Measurements from ENCODE around the gene NOTO. TPM values are rescaled to one million over a fixed set of nuclear protein-coding genes. Genes with fewer than 3 reads are reported as not detected.
"Not testable (repeated sequence)": the region's sequence is repeated elsewhere in the genome, so short reads cannot be mapped to it uniquely, and the experiment has no call there.

The NOTO gene
- total RNA-seq, 1 donor from 2014 or later = not detected

DNA sequence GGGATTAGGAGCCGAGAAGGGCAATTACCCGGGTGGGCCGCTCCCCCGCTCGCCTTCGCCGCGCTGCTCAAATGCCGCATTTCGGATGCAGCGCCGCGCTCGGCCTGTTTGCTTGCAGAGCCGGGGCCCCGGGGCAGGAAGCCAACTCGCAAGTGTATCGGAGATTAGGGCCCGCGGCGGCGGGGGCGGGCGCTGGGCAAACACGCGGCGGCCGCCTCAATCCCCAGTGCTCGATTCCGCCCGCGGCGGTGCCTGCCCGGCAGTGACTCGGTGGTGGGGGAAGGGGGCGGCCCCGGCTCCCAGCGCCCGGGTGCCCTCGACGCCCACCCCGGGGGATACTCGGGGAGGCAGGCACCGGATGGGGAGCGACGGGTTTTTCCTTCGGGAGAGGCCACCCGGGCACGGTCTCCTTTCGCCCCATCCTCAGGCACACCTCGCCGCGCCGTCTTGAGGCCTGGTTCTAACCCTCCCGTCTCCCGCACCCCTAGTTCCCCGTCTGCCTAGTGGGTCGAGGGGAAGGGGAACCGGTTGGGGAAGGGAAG, 26.6 kb upstream of the NOTO start:
- Mint-ChIP-seq H3K4me1 (peaks cover 20% of the 10 kb centered on the region), H3K27me3 (peaks cover 61% of the 10 kb centered on the region), H3K4me3 (peak overlapping the region; percentile 88)

DNA sequence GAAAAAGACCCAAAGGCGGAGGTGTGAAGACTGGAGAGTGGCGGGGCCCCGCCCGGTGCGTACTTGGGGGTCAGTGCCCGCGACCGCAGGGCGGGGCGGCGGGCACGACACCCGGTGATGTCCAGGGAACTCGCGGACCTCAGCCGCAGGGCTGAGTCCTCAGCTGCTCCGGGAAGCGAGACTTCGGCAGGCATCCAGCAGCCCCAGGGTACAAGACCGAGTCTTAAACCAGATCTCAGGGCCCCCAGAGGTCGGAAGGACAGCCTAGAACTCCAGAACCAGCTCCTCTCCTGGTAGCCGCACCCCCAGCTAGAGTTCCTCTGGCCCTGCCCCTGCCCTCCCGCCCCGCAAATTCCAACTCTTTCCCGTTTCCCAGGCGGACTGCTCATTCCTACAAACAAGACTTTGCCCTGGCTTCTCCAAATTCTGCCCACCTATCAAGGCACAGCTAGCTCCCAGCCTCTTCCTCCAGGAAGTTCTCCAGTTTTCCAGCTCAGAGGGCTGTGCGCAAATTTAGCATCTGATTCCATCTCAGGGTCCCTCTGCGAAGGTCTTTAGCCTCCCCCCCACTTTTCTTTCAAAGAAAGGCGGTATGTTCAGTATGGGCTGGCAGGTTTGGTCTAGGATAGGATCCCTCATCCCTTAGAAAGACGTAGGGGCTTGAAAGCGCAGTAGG, 26.0 kb upstream of the NOTO start:
- intact Hi-C loops (cut with micrococcal nuclease) = loop anchor here (5.0 kb wide), 1 partner anchor 104 kb away; the partner anchor contains the start of gene SFXN5
- H3K4me3 Mint-ChIP-seq = peak overlapping the region; percentile 88
- DNase-seq = no peak

More for the DNA sequence above, 26.6 kb upstream of the NOTO start:
- H3K27ac Mint-ChIP-seq = no peak overlapping the region
- H3K36me3 Mint-ChIP-seq (ENCODE audit: low read depth) = no peaks in the 10 kb centered on the region
- DNase-seq = peak; percentile 91
- intact Hi-C loops (cut with micrococcal nuclease) = loop anchor here (5.0 kb wide), 1 partner anchor 103 kb away; the partner anchor contains the start of gene SFXN5
- no peaks in the 10 kb centered on the region for H3K9me3 Mint-ChIP-seq

DNA sequence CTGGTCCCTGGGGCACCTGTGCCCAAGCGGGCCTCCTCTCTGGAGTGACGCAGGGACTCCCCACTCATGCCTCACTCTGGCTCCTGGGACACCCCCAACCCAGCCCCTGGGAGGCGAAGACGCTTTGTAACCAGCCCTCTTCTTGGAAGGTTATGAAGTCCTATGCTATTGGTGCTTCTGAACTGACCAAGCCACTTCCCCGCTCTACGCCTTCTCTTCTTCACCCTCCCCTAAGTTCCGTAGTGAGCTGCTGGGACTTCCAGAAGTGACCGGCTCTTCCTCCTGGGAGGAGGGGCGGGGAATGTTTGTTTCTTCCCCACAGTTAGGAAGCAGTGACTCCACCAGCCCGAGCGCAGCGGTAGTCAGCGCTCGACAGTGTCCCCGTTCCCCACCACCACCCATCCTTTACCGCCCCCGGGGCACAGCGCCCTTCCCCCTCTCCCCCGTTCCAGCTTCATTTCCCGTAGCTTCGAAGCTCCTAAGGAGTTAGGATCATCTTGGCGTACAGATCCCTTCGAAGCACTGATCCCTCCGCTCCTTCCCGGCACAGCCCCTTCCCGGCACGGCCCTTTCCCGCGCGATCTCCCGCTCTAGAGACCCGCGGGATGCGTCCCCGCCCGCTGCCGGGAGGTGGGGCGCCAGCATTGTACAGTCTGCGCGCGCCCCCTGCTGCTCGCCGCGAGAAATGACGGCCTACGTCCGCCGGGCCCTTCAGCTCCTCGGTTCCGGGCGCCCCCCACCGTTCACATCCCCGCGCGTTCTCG, 25.3 kb upstream of the NOTO start:
- no peaks in the 10 kb centered on the region for H3K9me3 Mint-ChIP-seq
- DNase-seq = peak; percentile 96
- peak overlapping the region; percentile 43 for H3K27ac Mint-ChIP-seq
- H3K36me3 Mint-ChIP-seq (ENCODE audit: low read depth) = no peaks in the 10 kb centered on the region
- intact Hi-C loops (cut with micrococcal nuclease) = loop anchor here (1.0 to 5.0 kb wide), 6 partner anchors 35 to 285 kb away; partner anchors contain the start of gene SFXN5
- peaks cover 22% of the 10 kb centered on the region for H3K4me1 Mint-ChIP-seq
- peaks cover 64% of the 10 kb centered on the region for H3K27me3 Mint-ChIP-seq
- peak overlapping the region; percentile 88 for H3K4me3 Mint-ChIP-seq

More for the DNA sequence above, 26.0 kb upstream of the NOTO start:
- Mint-ChIP-seq H3K36me3 (ENCODE audit: low read depth) (no peaks in the 10 kb centered on the region), H3K27ac (peak overlapping the region; percentile 49), H3K9me3 (no peaks in the 10 kb centered on the region), H3K4me1 (peaks cover 22% of the 10 kb centered on the region), H3K27me3 (peaks cover 64% of the 10 kb centered on the region)

DNA sequence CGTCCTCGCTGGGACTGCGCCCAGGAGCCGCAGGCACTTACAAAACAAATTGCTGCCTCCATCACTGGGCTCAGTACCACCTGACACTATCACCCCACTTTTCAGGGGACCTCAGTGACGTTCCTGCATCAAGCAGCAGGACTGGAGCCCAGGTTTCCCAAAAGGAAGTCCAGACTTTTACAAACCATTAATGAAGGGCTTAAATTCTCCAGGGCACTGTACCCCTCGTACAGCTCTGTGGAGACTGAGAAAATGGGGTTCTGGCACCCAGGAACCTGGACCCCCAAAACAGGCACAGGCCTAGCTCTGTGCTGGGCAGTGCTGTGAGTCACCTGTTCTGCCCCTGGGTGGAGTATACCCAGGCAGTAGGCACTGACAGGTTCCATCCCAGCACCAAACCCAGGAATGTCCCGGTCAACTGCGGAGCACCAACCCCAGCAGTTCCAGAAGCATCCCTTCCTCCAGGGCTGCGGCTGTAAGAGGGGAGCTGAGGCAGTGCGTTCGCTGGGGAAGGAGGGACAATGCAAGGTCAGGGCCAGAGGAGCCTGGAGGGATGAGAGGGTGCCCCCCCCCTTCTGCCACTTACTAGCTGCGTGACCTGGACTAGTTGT, 24.6 kb upstream of the NOTO start:
- Mint-ChIP-seq H3K27ac (no peak overlapping the region), H3K9me3 (no peaks in the 10 kb centered on the region), H3K27me3 (peaks cover 62% of the 10 kb centered on the region), H3K4me3 (peak overlapping the region; percentile 88), H3K36me3 (ENCODE audit: low read depth) (no peaks in the 10 kb centered on the region), H3K4me1 (peaks cover 19% of the 10 kb centered on the region)
- intact Hi-C loops (cut with micrococcal nuclease) = loop anchor here (1.0 to 5.0 kb wide), 6 partner anchors 35 to 285 kb away; partner anchors contain the start of gene SFXN5
- DNase-seq = no peak

DNA sequence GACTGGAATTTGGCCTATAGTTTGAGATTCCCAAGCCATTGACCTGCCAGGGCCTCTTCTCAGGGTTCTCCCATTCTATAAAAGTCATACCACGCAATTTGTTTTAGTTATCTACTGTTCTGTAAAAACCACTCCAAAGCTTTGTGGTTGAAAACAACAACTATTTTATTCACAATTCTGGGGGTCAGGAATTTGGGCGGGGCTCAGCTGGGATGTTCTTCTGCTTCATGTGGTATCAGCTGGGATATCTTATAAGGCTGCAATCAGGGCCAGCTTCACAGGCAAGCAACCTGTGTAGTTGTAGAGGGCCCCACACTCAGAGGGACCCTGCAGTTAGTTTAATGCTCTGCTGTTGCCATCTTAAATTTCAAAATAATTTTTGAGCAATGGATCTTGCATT, 16.4 kb upstream of the NOTO start:
- intact Hi-C loops (cut with micrococcal nuclease) = no loop called here
- H3K27me3 Mint-ChIP-seq = peaks cover 18% of the 10 kb centered on the region
- no peak overlapping the region for H3K4me3 Mint-ChIP-seq
- DNase-seq = no peak
- no peaks in the 10 kb centered on the region for H3K36me3 Mint-ChIP-seq (ENCODE audit: low read depth)
- peaks cover 4% of the 10 kb centered on the region for H3K9me3 Mint-ChIP-seq
- peaks cover 3% of the 10 kb centered on the region for H3K4me1 Mint-ChIP-seq
- H3K27ac Mint-ChIP-seq = no peak overlapping the region

DNA sequence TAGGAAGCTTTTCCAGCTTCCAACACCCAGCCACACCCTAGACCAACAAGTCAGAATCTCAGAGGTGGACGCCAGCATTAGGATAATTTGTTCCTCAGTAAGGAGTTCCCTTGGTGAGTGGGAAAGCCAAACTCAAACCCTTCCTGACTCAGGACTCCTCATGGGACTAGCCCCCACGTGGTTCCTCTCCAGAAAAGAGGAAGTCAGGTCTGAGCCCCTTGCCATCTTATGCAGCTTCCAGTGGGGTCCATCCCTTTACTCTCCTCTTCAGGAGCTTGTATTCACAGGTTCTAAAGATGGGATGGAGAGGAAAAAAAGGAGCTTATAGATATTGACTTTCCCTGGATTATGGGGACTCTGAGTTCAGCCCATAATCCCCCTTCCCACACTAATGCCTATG, 14.8 kb upstream of the NOTO start:
- peaks cover 16% of the 10 kb centered on the region for H3K27me3 Mint-ChIP-seq
- peaks cover 4% of the 10 kb centered on the region for H3K9me3 Mint-ChIP-seq
- no peak for DNase-seq
- no peak overlapping the region for H3K4me3 Mint-ChIP-seq
- H3K4me1 Mint-ChIP-seq = no peaks in the 10 kb centered on the region
- no peaks in the 10 kb centered on the region for H3K36me3 Mint-ChIP-seq (ENCODE audit: low read depth)
- intact Hi-C loops (cut with micrococcal nuclease) = no loop called here
- no peak overlapping the region for H3K27ac Mint-ChIP-seq

DNA sequence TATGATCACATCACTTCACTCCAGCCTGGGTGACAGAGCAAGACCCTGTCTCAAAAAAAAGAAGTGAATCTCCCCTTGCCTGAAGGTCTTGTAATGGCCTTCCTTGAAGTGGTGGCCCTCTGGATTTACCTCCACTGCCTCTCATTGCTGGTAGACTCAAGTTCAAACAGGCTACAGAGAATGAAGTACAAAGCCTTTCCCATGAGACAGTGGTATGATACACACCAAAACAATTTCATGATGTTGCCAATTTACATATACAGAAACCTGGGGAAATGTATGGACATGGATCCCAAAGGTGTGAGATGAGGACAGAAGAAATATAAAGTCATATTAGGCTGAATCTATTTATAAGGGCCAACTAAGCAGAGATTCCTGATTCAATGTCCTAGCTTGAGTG, 4.8 kb upstream of the NOTO start:
- no peak overlapping the region for H3K4me3 Mint-ChIP-seq

DNA sequence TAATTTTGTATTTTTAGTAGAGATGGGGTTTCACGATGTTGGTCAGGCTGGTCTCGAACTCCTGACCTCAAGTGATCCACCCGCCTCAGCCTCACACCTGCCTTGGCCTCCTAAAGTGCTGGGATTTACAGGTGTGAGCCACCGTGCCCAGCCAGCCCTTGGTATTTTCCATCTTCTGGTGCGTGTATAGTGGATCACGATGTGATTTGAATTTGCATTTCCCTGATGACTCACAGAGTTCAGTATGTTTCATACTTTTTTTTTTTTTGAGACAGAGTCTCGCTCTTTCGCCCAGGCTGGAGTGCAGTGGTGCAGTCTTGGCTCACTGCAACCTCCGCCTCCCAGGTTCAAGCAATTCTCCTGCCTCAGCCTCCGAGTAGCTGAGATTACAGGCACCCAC, 2.1 kb upstream of the NOTO start:
- not testable (repeated sequence) for H3K9me3 Mint-ChIP-seq, DNase-seq

More for the DNA sequence above, 4.8 kb upstream of the NOTO start:
- Mint-ChIP-seq H3K4me1 (peaks cover 3% of the 10 kb centered on the region), H3K27me3 (peaks cover 40% of the 10 kb centered on the region), H3K9me3 (no peaks in the 10 kb centered on the region), H3K27ac (no peak overlapping the region), H3K36me3 (ENCODE audit: low read depth) (peaks cover 1% of the 10 kb centered on the region)
- no peak for DNase-seq
- intact Hi-C loops (cut with micrococcal nuclease) = no loop called here

DNA sequence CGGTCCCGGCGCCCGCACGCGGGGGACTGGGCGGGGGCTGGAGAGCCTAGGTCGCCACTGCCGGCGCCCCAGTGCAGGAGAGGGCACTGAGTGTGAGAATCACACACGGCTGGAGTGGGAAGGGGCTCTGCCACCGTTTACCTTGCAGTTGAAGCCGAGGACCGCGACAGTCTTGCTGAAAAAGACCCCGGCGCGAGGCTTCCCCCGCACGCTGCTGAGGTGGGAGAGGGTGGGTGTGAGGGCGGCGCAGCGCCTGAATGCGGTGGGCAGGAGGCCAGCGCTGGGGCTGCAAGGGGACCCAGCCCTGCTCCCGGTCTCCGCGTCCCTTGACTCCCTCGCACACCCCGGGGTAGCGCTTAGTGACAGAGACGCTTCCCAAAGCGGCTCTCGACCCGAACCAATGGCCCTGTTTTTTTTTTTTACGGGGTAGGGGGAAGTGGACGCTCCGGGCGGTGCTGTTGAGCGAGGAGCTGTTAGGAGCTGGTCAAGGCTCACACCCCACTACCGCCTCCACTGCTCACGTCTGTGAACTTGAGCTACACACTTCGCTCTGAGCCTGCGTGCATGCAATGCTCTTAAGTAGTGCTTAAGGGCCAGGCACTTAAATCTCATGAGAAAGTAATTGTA, 794 bp downstream of the NOTO start:
- no peak overlapping the region for H3K4me3 Mint-ChIP-seq
- H3K4me1 Mint-ChIP-seq = peaks cover 3% of the 10 kb centered on the region
- intact Hi-C loops (cut with micrococcal nuclease) = no loop called here
- no peak overlapping the region for H3K27ac Mint-ChIP-seq
- H3K36me3 Mint-ChIP-seq (ENCODE audit: low read depth) = peaks cover 1% of the 10 kb centered on the region
- peaks cover 47% of the 10 kb centered on the region for H3K27me3 Mint-ChIP-seq
- no peak for DNase-seq
- no peaks in the 10 kb centered on the region for H3K9me3 Mint-ChIP-seq

More for the DNA sequence above, 2.1 kb upstream of the NOTO start:
- H3K4me3 Mint-ChIP-seq; H3K36me3 Mint-ChIP-seq (ENCODE audit: low read depth); H3K27ac Mint-ChIP-seq; intact Hi-C loops (cut with micrococcal nuclease); H3K4me1 Mint-ChIP-seq: not testable (repeated sequence)
- peaks cover 56% of the 10 kb centered on the region for H3K27me3 Mint-ChIP-seq

DNA sequence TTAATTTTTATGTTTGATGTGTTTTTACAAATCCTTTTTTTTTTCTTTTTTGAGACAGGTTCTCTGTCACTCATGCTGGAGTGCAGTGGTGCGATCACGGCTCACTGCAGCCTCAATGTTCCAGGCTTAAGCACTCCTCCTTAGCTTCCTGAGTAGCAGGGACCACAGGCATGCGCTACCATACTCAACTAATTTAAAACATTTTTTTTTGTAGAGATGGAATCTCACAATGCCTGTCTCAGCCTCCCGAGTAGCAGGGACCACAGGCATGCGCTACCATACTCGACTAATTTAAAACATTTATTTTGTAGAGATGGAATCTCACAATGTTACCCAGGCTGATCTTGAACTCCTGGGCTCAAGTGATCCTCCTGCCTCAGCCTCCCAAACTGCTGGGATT, 3.2 kb downstream of the NOTO start:
- Mint-ChIP-seq H3K36me3 (ENCODE audit: low read depth) (peaks cover 1% of the 10 kb centered on the region), H3K4me3 (no peak overlapping the region), H3K27me3 (peaks cover 39% of the 10 kb centered on the region), H3K4me1 (peaks cover 3% of the 10 kb centered on the region), H3K27ac (no peak overlapping the region), H3K9me3 (no peaks in the 10 kb centered on the region)
- intact Hi-C loops (cut with micrococcal nuclease) = no loop called here
- DNase-seq = no peak

DNA sequence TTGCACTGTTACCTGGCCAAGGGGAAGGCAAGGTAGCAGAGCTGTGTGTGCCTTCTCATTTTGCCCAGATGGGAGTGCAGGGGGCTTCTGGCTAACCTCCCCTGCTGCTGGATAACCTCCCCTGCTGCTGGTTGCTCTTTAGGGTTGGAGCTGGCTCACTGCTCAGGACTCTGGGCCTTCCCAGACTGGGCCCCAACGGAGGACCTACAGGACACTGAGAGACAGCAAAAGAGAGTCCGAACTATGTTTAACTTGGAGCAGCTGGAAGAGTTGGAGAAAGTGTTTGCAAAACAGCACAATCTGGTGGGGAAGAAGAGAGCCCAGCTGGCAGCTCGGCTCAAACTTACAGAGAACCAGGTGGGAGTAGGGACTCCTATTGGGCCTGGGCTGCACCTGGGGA, 5.9 kb downstream of the NOTO start:
- peaks cover 26% of the 10 kb centered on the region for H3K27me3 Mint-ChIP-seq

DNA sequence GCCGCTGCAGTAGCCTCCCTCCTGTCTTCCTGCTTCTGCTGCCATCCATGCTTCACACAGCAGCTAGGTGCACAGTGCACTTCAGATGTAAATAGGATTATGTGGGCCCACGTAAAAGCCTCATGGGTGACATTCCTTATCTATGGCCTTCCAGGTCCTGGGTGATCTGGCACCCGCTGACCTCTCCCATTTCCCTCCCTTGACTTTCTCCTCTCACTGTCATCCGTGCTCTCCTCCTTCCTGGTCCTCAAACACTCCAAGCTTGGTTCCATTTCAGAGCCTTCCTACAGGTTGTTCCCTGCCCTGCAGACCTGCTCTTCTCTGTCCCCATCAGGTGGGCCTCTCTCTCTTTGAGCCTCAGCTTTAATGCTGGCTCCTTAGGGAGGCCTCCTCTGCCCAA, 7.6 kb downstream of the NOTO start:
- Mint-ChIP-seq H3K27ac (no peak overlapping the region), H3K9me3 (no peaks in the 10 kb centered on the region), H3K4me1 (peaks cover 14% of the 10 kb centered on the region), H3K36me3 (ENCODE audit: low read depth) (no peaks in the 10 kb centered on the region), H3K27me3 (peaks cover 14% of the 10 kb centered on the region), H3K4me3 (no peak overlapping the region)
- DNase-seq = no peak
- intact Hi-C loops (cut with micrococcal nuclease) = loop anchor here (5.0 kb wide), 1 partner anchor 177 kb away; the partner anchor contains the start of gene ALMS1

More for the DNA sequence above, 5.9 kb downstream of the NOTO start:
- no peak for DNase-seq
- Mint-ChIP-seq H3K9me3 (no peaks in the 10 kb centered on the region), H3K36me3 (ENCODE audit: low read depth) (no peaks in the 10 kb centered on the region), H3K4me3 (no peak overlapping the region), H3K4me1 (peaks cover 3% of the 10 kb centered on the region), H3K27ac (no peak overlapping the region)
- intact Hi-C loops (cut with micrococcal nuclease) = no loop called here

DNA sequence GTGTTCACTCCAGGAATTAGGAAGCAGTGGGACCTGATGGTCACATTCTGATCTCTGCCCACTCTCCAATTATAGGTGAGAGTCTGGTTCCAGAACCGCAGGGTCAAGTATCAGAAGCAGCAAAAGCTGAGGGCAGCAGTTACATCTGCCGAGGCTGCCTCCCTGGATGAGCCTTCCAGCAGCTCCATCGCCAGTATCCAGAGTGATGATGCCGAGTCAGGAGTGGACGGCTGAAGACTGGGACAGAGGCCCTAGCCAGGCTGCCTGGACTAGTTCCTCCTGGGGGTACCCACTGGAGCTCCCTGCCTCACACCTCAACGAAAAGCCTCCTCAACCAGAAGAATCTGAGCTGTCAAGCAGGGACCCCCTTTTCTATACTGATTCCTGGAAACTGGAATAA, 8.3 kb downstream of the NOTO start:
- H3K9me3 Mint-ChIP-seq = no peaks in the 10 kb centered on the region
- no peaks in the 10 kb centered on the region for H3K36me3 Mint-ChIP-seq (ENCODE audit: low read depth)
- no peak overlapping the region for H3K27ac Mint-ChIP-seq
- peaks cover 11% of the 10 kb centered on the region for H3K27me3 Mint-ChIP-seq
- H3K4me3 Mint-ChIP-seq = no peak overlapping the region
- DNase-seq = no peak
- peaks cover 21% of the 10 kb centered on the region for H3K4me1 Mint-ChIP-seq
- intact Hi-C loops (cut with micrococcal nuclease) = loop anchor here (5.0 kb wide), 1 partner anchor 177 kb away; the partner anchor contains the start of gene ALMS1
